HG02840 (cell line): Measurements from ENCODE around the gene ANKLE2.
"Not testable (repeated sequence)": the region's sequence is repeated elsewhere in the genome, so short reads cannot be mapped to it uniquely, and the experiment has no call there.

Experiments
- ATAC-seq: cut with Tn5 transposase; IDR thresholded peaks from one replicate; pipeline ENCODE4 v1.9.1; 2021; ENCODE audit warnings: mild to moderate bottlenecking, moderate library complexity, moderate number of reproducible peaks; ENCODE audit not compliant: unreplicated experiment, low FRiP score

ANKLE2 gene

DNA sequence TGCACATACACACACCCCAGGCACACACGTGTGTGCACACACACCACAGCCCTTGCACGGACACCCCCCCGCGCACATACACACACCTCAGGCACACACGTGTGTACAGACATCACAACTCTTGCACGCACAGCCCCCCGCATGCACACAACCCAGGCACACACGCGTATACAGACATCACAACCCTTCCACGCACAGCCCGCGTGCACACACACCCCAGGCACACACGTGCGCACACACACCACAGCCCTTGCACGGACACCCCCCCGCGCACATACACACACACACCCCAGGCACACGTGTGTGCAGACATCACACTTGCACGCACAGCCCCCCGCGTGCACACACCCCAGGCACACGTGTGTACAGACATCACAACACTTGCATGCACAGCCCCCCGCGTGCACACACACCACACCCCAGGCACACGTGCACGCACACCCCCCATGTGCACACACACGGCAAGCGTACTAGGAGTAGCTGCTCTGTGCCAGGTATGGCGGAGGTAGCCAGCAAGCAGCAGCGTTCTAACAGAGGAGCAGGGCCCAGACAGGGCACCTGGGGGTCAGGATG is 18.2 kb upstream of the ANKLE2 start:
- no peak for ATAC-seq

DNA sequence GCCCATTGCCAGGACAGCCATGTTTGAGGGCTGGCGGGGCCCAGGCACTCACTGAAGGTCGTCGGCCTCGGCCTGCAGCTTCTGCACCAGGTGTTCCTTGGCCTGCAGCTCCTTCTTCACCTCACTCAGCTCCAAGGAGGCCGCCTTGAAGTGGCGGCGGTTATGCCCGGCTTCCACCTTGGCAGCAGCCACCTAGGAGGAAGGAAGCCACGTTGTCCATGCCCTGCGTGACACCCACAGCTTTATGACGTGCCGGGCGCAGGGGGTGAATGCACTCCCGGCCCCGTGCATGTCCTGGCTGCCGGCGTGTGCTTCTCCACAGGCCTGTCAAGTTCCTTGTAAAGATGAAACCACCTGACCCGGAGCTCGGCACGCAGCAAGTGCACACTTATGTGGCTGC is 16.0 kb upstream of the ANKLE2 start:
- no peak for ATAC-seq

DNA sequence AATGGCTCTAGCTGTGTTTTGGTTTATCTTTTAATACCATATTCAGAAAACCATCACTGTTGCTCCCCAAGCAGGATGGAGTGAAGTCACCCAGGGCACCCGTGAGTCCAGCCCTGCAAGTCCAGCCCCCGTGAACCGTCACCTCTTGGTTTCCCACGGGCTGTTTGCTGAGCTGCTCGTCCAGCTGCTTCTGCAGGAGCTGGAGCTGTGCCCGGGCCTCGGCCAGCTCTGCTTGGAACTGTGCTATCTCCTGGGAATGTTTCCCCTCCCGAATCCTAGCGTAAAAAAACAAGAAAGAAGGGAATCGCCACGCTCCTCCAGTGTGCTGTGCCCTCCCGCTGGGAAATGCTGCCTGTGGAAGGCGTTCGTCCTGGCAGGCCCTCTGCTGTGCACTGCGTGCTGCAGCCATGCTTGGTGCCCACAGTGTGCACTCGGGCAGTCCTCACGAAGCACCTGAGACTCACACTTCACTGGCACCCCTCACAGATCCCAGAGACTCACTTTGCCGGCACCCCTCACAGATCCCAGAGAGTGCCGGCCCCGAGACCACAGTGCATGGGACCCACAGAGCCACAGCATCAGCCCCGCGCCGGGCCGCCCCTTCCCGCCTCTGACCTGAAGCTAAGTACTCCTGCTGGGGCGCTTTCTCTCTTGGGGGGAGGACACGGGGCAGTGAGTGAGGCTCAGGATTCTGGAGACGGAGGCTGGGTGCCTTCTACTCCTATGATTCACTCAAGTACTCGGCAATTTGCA is 15.4 kb upstream of the ANKLE2 start:
- ATAC-seq, result no peak

DNA sequence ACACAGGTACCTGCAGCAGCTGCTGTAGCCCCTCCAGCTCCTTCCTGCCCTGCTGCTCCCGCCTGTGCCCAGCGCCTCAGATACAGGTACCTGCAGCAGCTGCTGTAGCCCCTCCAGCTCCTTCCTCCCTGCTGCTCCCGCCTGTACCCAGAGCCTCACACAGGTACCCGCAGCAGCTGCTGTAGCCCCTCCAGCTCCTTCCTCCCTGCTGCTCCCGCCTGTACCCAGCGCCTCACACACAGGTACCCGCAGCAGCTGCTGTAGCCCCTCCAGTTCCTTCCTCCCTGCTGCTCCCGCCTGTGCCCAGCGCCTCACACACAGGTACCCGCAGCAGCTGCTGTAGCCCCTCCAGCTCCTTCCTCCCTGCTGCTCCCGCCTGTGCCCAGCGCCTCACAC is 14.6 kb upstream of the ANKLE2 start:
- not testable (repeated sequence) for ATAC-seq

DNA sequence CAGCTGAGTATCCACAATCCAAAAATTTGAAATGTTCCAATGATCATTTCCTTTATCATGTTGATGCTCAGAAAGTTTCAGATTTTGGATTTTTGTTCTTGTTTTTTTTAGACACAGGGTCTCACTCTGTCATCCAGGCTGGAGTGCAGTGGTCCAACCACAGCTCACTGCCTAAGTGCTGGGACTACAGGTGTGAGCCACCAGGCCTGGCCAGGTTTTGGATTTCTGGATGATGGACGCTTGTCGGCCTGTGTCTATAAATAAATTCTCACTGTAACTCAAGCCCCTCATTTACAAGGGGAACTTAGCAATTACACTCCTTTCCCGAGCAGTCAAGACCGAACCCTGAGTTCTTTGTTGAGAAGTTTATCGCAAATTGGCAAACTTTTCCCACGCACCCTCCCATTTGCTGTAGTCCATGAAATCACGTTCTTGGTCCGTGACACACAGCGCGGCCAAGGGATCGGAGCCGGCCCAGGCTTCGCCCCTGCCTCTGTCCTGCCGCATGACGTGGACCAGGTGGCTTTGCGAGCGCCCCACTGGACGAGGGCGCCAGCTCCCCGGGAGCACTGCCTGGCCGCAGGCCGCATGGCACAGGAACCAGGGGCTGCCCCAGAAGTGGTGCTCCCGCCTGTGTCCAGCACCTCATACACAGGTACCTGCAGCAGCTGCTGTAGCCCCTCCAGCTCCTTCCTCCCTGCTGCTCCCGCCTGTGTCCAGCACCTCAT is 14.0 kb upstream of the ANKLE2 start:
- ATAC-seq, result no peak

DNA sequence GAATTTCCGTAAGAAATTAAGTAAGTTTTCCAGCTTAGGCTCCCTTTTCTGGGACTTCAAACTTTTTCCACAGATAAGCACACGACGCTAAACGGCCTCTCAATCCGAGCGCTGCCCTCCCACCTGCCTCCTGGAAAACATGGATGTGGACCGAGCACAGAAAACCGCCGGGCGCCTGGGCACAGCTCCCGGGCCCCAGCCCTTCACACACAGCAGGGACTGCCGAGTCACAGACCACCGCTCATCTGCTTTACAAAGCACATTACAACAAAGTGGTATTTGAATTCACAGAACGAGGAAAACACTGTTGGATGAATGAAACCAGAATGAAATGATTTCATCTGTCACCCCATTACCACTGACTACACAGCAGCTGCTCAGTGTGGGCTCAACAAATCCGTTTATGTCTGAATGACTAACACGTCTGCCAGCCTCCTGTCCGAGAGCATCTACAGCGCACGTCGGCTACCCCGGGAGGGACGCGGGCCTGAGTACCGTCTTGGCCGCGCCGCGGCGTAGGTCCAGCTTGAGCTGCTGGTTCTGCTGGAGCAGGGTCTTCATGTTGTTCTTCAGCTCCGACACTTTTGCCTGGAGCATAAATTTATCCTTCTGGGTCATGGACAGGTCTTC is 13.1 kb upstream of the ANKLE2 start:
- no peak for ATAC-seq

DNA sequence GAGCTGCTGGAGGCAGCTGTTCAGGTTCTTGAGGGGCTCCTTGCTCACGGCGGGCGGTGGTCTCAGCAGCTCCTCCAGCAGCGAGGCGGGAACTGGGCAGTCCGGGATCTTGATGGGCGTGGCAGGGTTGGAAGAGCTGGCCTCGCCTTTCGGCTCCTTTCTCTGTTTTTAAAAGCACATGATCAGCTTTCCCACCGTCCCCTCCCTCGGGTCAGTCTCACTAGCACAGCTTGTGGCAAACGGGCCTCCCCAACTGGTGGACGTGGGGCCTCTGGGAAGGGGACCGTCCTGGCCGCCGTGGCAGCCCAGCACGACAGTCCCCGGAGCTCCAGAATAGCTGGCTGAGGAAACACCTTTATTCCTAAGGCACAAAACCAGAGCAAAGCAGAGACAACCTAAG is 12.5 kb upstream of the ANKLE2 start:
- ATAC-seq, result no peak

DNA sequence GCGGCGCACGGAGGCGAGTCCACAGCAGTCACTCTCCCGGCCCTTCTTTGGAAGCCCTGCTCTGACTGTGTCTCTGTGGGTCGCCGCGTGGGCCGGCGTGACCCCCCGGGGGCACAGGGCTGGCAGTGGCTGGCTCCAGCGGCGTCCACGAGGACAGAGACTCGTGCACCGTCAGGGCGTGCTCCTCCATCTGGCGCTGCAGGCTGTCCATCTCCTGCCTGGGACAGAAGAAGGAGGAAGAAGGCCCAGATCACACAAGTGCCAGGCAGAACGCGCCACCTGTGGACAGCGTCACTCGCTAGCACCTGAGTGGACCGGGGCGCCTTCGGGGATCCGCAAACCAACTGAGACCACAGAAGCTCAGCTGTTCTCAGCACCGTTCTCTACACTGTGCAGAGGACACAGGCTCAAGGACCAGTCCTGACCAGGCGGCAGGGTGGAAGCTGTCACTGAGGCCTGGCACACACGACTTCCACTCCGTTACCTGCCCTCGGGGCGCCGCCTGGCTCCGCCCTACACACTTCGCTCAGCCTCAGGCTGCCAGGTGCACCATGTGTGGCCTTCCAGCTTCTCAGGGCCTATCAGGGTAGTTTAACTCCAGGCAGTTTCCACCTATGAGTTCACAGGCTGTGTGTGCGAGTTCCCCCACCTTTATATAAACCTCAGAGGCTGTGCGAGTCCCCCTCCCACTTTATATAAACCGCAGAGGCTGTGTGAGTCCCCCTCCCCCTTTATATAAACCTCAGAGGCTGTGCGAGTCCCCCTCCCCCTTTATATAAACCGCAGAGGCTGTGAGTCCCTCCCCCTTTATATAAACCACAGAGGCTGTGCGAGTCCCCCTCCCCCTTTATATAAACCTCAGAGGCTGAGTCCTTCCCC is 11.7 kb upstream of the ANKLE2 start:
- ATAC-seq, result no peak

DNA sequence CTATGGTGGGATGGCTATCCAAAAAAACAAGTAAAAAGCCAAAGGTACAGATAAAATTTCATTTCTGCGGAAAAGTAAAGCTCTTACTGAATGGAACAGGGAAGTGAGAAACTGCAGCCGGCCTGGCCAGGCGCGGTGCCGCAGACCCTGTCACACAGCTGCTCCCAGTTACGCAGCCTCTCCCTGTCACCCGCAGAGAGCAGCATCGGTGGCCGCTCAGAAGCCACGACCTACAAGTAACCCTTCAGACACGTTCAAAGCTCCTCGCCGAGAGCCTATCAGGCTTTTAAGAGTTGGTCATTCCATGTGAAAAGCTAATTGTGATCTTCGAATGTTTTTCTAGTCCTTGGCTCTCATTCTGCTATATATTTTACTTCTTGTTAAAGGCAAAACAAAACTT is 11.0 kb upstream of the ANKLE2 start:
- ATAC-seq, result no peak

DNA sequence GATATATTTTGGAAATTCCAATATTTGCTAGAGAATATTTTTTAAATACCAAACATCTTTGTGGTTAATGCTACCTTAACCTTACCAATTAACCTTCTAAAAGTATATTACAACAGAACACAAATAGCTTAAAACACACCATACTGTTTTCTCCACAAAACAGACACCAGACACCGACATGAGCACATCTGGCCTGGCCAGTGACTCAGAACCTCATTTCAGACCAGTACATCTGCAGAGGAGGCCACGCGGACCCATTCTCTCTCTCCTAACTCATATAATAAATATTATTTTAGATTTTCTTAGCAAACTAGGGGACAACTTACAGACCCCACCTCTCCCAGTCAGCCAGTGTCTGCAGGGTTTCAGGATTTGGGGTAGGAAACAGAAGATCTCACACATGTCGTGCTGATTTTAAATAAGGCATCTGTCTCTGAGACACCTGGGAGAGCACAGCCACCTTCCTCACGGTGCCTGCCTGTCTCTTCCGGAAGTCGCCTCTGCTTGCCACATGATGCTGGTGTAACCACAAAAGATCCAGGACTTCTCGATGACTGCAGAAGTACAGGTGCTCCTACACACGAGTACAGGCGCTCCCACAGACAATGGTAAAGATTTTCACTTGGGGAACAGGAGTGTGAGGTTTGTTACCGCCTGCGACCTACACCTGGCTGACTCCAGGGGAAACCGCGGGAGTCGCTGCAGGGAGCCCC is 9.7 kb upstream of the ANKLE2 start:
- peak; percentile 38 for ATAC-seq

DNA sequence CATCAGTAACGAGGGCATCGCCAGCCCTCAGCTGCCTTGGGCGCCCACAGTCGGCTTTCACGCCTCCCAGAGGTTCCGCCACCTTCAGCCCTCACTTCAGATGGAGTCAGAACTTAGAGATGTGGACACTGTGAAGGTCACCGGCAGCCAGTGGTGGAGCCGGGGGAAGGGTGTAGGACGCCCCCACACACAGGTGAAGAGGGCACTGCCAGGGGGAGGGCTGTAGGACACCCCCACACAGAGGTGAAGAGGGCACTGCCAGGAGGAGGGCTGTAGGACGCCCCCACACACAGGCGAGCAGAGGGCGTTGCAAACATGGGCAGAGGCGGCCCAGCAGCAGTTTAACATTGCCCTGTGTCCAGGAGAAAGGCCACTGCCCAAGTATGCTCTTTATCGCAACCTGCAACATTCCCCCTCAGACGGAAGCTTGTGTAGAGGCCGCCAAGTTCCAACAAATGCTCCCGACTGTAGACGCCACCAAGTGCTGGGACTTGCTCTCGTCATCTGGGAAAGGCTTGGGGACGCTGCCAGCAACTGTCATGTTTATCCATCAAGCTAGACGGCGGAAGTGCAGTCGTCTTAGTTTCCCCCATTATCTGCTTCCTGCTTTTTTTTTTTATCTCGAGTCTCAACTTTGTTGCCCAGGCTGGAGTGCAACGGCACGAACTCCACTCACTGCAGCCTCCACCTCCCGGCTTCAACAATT is 4.9 kb upstream of the ANKLE2 start:
- no peak for ATAC-seq

DNA sequence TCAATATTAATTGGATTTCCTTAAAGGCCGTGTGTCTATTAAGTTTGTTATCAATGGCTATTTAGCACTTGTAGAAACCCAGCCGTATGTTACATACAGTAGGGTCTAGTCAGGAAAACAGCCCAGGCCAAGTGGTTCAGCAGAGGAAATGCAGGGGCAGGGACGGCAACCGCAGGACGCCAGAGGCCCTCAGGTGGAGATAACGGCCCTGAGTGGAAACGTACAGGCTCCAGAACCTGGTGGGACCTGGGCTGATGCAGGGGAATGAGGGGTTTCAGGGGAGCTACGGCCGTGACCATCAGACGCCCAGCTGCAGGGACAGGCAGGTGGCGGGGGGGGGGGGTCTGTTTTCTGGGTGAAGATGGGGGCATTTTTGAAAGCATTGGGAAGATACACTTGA is 3.7 kb upstream of the ANKLE2 start:
- no peak for ATAC-seq

DNA sequence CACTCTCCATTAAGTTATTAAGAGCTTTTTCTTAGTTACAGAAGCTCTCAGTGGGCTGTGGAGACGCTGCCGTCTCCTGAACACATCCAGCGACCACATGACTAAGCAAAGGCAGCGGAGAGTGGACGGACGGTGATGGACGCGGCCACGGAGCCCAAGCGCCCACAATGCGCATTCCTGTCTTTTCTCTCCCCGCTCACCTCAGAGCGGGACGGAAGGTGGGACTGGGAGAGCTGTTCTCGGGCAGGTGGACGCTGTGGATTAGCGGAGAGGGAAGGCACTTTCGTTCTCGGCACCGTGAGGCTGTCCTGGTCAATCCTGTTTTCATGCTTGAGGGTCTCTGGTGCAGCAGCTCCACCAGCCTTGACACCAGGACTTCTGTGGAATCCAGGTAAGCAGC is 2.6 kb upstream of the ANKLE2 start:
- ATAC-seq, result no peak

DNA sequence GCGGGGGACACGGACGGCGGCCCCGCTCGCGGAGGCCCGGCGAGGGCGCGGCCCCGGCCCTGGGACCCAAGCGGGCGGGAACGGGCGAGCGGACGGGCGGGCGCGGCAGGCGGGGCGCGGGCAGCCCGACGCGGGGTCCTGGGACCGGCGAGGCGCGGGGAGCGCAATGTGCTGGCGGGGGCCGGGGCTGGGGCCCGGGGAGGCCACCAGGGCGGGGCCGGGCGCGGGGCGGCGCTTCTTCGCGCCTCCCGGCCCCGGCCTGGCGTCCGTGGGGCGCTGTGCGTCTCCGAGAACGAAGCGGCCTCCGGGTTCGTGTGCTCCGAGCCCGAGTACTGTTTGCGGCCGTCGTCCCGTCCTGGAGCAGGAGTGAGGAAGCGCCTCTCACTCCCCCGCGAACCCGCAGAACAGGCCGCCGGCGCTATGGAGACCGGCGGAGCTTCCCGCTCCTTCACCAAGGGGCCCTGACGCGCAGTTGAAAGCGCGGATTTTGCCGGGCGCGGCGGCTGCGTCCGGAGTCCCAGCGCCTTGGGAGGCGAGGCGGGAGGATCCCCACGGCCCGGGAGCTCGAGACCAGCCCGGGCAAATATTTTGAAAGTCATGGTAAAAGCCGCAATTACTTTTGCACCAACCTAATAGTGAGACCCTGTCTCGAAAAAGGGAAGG is 420 bp upstream of the ANKLE2 start:
- peak; percentile 62 for ATAC-seq

DNA sequence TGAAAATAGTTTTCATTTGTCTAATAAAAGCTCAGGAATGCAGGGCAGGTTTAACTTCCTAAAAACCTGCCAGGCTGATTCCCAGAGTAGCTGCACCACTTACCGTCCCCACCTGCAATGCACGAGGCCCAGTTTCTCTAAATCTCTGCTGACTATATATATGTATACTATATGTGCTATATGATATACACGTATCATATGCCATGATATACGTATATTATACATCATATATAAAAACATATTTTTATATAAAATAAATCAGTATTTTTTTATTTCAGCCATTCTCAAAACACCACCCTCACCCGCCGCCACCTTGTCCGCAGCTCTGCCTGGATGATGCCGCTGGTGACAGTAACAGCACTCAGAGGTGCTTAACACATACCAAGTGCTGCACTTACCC is 2.3 kb downstream of the ANKLE2 start:
- no peak for ATAC-seq

DNA sequence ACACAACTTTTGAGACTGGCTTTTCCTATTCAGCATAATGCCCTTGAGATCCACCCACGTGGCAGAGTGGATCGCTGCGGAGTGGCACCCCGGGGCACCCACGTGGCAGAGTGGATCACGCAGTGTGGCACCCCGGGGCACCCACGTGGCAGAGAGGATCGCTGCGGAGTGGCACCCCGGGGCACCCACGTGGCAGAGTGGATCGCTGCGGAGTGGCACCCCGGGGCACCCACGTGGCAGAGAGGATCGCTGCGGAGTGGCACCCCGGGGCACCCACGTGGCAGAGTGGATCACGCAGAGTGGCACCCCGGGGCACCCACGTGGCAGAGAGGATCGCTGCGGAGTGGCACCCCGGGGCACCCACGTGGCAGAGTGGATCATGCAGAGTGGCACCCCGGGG is 2.8 kb downstream of the ANKLE2 start:
- ATAC-seq, result not testable (repeated sequence)

DNA sequence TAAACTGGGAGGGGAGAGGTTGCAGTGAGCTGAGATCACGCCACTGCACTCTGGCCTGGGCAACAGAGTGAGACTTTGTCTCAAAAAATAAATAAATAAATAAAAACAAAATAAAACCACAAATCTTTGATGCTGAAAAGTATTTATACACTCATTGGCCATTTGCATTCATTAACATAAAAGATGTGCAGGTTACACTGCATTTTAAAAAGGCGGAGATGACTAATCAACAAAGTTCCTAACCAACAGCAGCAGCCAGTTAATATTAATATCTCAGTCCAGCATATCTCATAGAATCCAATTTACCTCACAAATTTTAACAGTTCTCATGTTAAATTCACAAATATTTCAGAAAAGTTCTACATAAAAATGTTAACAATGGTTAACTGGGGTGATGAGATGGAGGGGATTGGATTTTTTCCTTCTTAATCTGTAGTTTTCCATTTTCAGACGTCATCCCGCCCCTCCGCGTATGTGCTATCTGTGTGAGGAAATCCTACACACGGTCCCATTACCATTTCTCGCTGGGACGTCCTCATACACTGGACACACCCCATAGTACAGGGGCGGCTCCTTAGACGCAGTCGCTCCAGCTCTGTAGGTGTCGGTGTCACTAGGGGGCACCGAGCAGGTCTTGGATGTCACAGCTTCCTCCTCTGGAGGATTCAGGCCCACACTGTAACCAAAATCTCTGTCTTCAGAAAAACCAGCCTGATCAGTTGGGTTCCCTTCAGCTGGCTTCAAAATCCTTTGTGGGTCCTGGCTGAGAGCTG is 7.3 kb downstream of the ANKLE2 start:
- no peak for ATAC-seq

DNA sequence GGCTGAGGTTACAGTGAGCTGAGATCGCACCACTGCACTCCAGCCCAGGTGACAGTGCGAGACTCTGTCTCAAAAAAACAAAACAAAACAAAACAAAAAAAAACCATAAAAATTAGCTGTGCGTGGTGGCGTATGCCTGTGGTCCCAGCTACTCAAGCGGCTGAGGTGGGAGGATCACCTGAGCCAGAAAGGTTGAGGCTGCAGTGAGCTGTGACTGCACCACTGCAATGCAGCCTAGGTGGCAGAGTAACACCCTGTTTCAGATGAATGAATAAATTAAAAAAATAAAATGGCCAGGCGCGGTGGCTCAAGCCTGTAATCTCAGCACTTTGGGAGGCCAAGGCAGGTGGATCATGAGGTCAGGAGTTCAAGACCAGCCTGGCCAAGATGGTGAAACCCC is 8.0 kb downstream of the ANKLE2 start:
- ATAC-seq, result not testable (repeated sequence)
